K562 (cell line): ENCODE data around the gene PSMA1. TPM values are rescaled to one million over a fixed set of nuclear protein-coding genes. Genes with fewer than 3 reads are reported as not detected.

Experiments used
- ATAC-seq: fragments of 200-7000 bp; cut with Tn5 transposase; 3 replicates; pipeline ENCODE4 v1.9.1; 2020; ENCODE audit warnings: moderate library complexity
- Bru-seq: library from RNA; stranded (reverse); fragments of 400-500 nt; gene quantifications from one replicate; lab custom pipeline; 2021; lab: Mats Ljungman, UMichigan
- BruChase-seq, 2 experiments: library from RNA; stranded (reverse); fragments of 400-500 nt; gene quantifications; one replicate each; lab custom pipeline; 2021; lab: Mats Ljungman, UMichigan
- BruUV-seq: library from RNA; stranded (reverse); fragments of 400-500 nt; replicated peaks from 2 replicates; lab custom pipeline; 2021; lab: Mats Ljungman, UMichigan
- CTCF ChIA-PET: fragments of 300-600 bp; formaldehyde crosslinking; extraction: SDS; loops from one replicate; lab custom pipeline; 2021; ENCODE audit warnings: low intra/inter-chr PET ratio; lab: Yijun Ruan, JAX
- POLR2A ChIA-PET: fragments of 300-600, 350-650 bp; sonication (Branson Sonifier 250); formaldehyde crosslinking; extraction: SDS; loops from one replicate; lab custom pipeline; 2021; ENCODE audit warnings: antibody characterized with exemption, inconsistent platforms; lab: Yijun Ruan, JAX
- DNase-seq, 4 experiments: peaks; one replicate each; pipeline versions ENCODE4 v3.0.0 to v3.0.0-alpha.2; 2011 to 2018; ENCODE audit warnings: low spot score in 3 of 4, mixed read lengths in 3 of 4; ENCODE audit errors: extremely low read depth in 1 of 4
- FAIRE-seq: peaks from 2 replicates; lab custom pipeline; 2011; peaks lifted over from hg19 to GRCh38; lab: Jason Lieb, UNC
- H2AFZ ChIP-seq: 2 replicates; pipeline ENCODE4 v1.6.0; 2011; ENCODE audit warnings: low read depth, low read length, control low read depth, inconsistent platforms
- H3K27ac ChIP-seq: fragments of 200-600 bp; 3 replicates; pipeline ENCODE4 v1.8.0; 2011; ENCODE audit warnings: low read depth, mild to moderate bottlenecking, control low read depth, inconsistent platforms, low read length, moderate library complexity, mixed read lengths; ENCODE audit errors: extremely low read depth
- H3K27me3 ChIP-seq, 2 experiments: fragments of 300-600 bp in 1 of 2; 2 replicates in 1 of 2; 3 replicates in 1 of 2; pipeline versions ENCODE4 v1.6.0 to v1.8.0; 2011; ENCODE audit warnings: inconsistent platforms in 2 of 2, low read length in 2 of 2, mild to moderate bottlenecking in 1 of 2, mixed read lengths in 1 of 2, moderate library complexity in 1 of 2; ENCODE audit not compliant: control insufficient read depth in 2 of 2, insufficient read depth in 2 of 2
- H3K36me3 ChIP-seq: fragments of 300-600 bp; 3 replicates; pipeline ENCODE4 v1.8.0; 2011; ENCODE audit warnings: mild to moderate bottlenecking, low read length, inconsistent platforms; ENCODE audit not compliant: control insufficient read depth, insufficient read depth
- H3K4me1 ChIP-seq, 2 experiments: fragments of 200-600 bp in 1 of 2; replicated peaks in 1 of 2; 2 replicates in 1 of 2; 3 replicates in 1 of 2; pipeline versions ENCODE4 v1.5.1 to v1.8.0; 2011; ENCODE audit warnings: inconsistent platforms in 2 of 2, low read length in 2 of 2, mild to moderate bottlenecking in 1 of 2, mixed read lengths in 1 of 2, moderate library complexity in 1 of 2; ENCODE audit not compliant: control insufficient read depth in 2 of 2, insufficient read depth in 2 of 2
- H3K4me2 ChIP-seq: 2 replicates; pipeline ENCODE4 v1.6.1; 2011; ENCODE audit warnings: low read length, control low read depth, inconsistent platforms, mixed read lengths; ENCODE audit not compliant: insufficient read depth
- H3K4me3 ChIP-seq: fragments of 200-600 bp; sonication (generic), shearing (Covaris generic); 2 replicates; pipeline ENCODE4 v1.5.1; 2016; ENCODE audit warnings: control low read depth, inconsistent platforms
- H3K79me2 ChIP-seq: fragments of 200-600 bp; 3 replicates; pipeline ENCODE4 v1.8.0; 2011; ENCODE audit warnings: low read length, inconsistent platforms; ENCODE audit not compliant: control insufficient read depth, insufficient read depth
- H3K9ac ChIP-seq, 2 experiments: 2 replicates each; pipeline versions ENCODE4 v1.6.0 to v1.6.1; 2011; ENCODE audit warnings: low read depth in 2 of 2, low read length in 2 of 2, control low read depth in 1 of 2, inconsistent platforms in 1 of 2, mild to moderate bottlenecking in 1 of 2, mixed read lengths in 1 of 2; ENCODE audit not compliant: insufficient read depth in 1 of 2
- H3K9me1 ChIP-seq: one replicate; pipeline ENCODE4 v1.6.0; 2011; ENCODE audit warnings: inconsistent platforms, mild to moderate bottlenecking, low read length, moderate library complexity; ENCODE audit not compliant: control insufficient read depth, insufficient read depth
- H3K9me3 ChIP-seq: replicated peaks from 2 replicates; pipeline ENCODE4 v1.5.1; 2011; ENCODE audit warnings: low read depth, low read length, inconsistent platforms; ENCODE audit not compliant: control insufficient read depth, insufficient read depth
- H4K20me1 ChIP-seq: replicated peaks from 2 replicates; pipeline ENCODE4 v1.6.1; 2011; ENCODE audit warnings: low read length, inconsistent platforms, mixed read lengths; ENCODE audit not compliant: control insufficient read depth, insufficient read depth
- HDAC8 ChIP-seq: fragments of 450-650 bp; IDR thresholded peaks from 2 replicates; pipeline ENCODE4 v1.6.1; 2016; ENCODE audit warnings: mild to moderate bottlenecking, missing genetic modification characterization, moderate library complexity, missing compliant biosample characterization
- LEF1 ChIP-seq: fragments of 450-650 bp; IDR thresholded peaks from 2 replicates; pipeline ENCODE4 v1.6.1; 2016; ENCODE audit warnings: mild to moderate bottlenecking
- MYBL2 ChIP-seq, 2 experiments: fragments of 450-650 bp in 1 of 2; sonication (generic) in 1 of 2; formaldehyde crosslinking in 1 of 2; IDR thresholded peaks; 2 replicates each; pipeline versions ENCODE4 v1.6.1 to v1.8.1; 2017 to 2022; ENCODE audit warnings: borderline replicate concordance in 1 of 2, inconsistent platforms in 1 of 2, low read depth in 1 of 2, mild to moderate bottlenecking in 1 of 2, missing genetic modification reagents in 1 of 2, moderate library complexity in 1 of 2
- SIX5 ChIP-seq, 2 experiments: IDR thresholded peaks; 2 replicates each; pipeline ENCODE4 v1.6.1; 2011; ENCODE audit warnings: low read length in 2 of 2, borderline replicate concordance in 1 of 2, low read depth in 1 of 2, mild to moderate bottlenecking in 1 of 2, moderate library complexity in 1 of 2; ENCODE audit not compliant: insufficient read depth in 1 of 2
- TFE3 ChIP-seq: fragments of 450-650 bp; formaldehyde crosslinking; IDR thresholded peaks from 2 replicates; pipeline ENCODE4 v1.4.0; 2020; ENCODE audit warnings: mild to moderate bottlenecking, mixed read lengths
- ZNF717 ChIP-seq: fragments of 250-450 bp; sonication (Bioruptor Pico); IDR thresholded peaks from 2 replicates; pipeline ENCODE4 v1.5.0; 2021
- WGBS: fragments of 100-300 bp; shearing (Covaris generic); methylation state at CpG from one replicate; pipeline ENCODE4 v1.1.6; 2016; ENCODE audit warnings: low coverage, mixed read lengths; ENCODE audit not compliant: insufficient coverage; ENCODE audit errors: missing lambda C conversion rate; 5-methylcytosine and 5-hydroxymethylcytosine counted together
- in situ Hi-C: fragments of 300-500 bp; cut with MboI; formaldehyde crosslinking; loops from 4 replicates; pipeline ENCODE4 v1.15.0; 2018; ENCODE audit warnings: inconsistent platforms, mixed read lengths
- intact Hi-C: fragments of 100-400 bp; cut with micrococcal nuclease; formaldehyde crosslinking; loops from 2 replicates; pipeline ENCODE4 v1.14.2; 2022
- long read RNA-seq, 3 experiments: library from polyadenylated mRNA in 2 of 3; library from RNA in 1 of 3; unstranded in 2 of 3; stranded (forward) in 1 of 3; transcript quantifications; one replicate each; pipeline ENCODE4 v2.0.0, GENCODE V29; 2019 to 2022
- polyA minus RNA-seq, 3 experiments: library from RNA; depleted of rRNA, polyadenylated mRNA; stranded (reverse); fragments of >200 nt; gene quantifications; 2 replicates each; pipeline ENCODE4 v1.2.3, GENCODE V29; 2011
- polyA plus RNA-seq, 8 experiments: library from polyadenylated mRNA; depleted of rRNA in 4 of 8; stranded (reverse) in 5 of 8; unstranded in 3 of 8; fragments of >200 nt; fragmentation: Nextera tagmentation in 2 of 8; fragmentation: Illumina TruSeq in 1 of 8; extraction: Ambion mirVana in 2 of 8; extraction: Trizol in 1 of 8; gene quantifications; 2 replicates each; pipeline versions ENCODE4 v1.2.1 to v1.2.3, GENCODE V29; 2011 to 2014; ENCODE audit warnings: inconsistent platforms in 1 of 8, missing spikeins in 1 of 8
- total RNA-seq, 7 experiments: library from RNA; depleted of rRNA in 6 of 7; stranded (reverse); fragments of >200 nt in 6 of 7; fragmentation: Illumina TruSeq in 2 of 7; extraction: Trizol in 2 of 7; gene quantifications; 2 replicates each; pipeline versions ENCODE4 v1.2.1 to v1.2.3, GENCODE V29; 2011 to 2021; ENCODE audit warnings: low replicate concordance in 1 of 7
- TF ChIP-seq, protein P1 (sequence below): fragments of 450-650 bp; IDR thresholded peaks from 2 replicates; pipeline ENCODE4 v1.6.1; 2016; ENCODE audit warnings: borderline replicate concordance

Gene PSMA1
- 169 and 321 TPM in 2 replicates for total RNA-seq (2011; cell fraction: chromatin; rRNA removed; ENCODE audit: low replicate concordance)
- total RNA-seq (2011; cell fraction: nucleolus; rRNA removed), result 117 and 149 TPM in 2 replicates
- total RNA-seq (2011; cell fraction: nucleoplasm; rRNA removed), result 172 and 211 TPM in 2 replicates
- total RNA-seq (2014; rRNA removed) (281 and 317 TPM in 2 replicates), total RNA-seq (2014; rRNA removed; fragmentation: Illumina TruSeq; extraction: Trizol) (424 and 473 TPM in 2 replicates), total RNA-seq (2015; rRNA removed; fragmentation: Illumina TruSeq; extraction: Trizol) (379 and 441 TPM in 2 replicates), total RNA-seq (2021) (284 and 295 TPM in 2 replicates), polyA plus RNA-seq (2011; rRNA removed) (374 and 470 TPM in 2 replicates), polyA plus RNA-seq (2014; fragmentation: Illumina TruSeq; extraction: Trizol) (254 and 283 TPM in 2 replicates), polyA plus RNA-seq (2014; fragmentation: Nextera tagmentation; extraction: Ambion mirVana) (1,000 to 10,000 TPM in 1 of 2 experiments, 100 to 1,000 TPM in 1; 820 to 1,007 TPM), polyA plus RNA-seq (2014; rRNA removed) (336 and 338 TPM in 2 replicates), polyA minus RNA-seq (2011; rRNA and poly(A)+ RNA removed) (379 and 387 TPM in 2 replicates), Bru-seq, nascent RNA (percentile 82 among the genes with signal in this experiment), BruChase-seq, experiment 1, labeled RNA remaining after a 2-hour chase (percentile 80 among the genes with signal in this experiment), BruChase-seq, experiment 2, labeled RNA remaining after a 6-hour chase (percentile 78 among the genes with signal in this experiment)
- 169 and 312 TPM in 2 replicates for polyA plus RNA-seq (2011; cell fraction: cytosol; rRNA removed)
- polyA plus RNA-seq (2011; cell fraction: nucleus; rRNA removed), result 253 and 345 TPM in 2 replicates
- polyA plus RNA-seq (2012), result 377 and 384 TPM in 2 replicates
- 127 and 156 TPM in 2 replicates for polyA minus RNA-seq (2011; cell fraction: cytosol; rRNA and poly(A)+ RNA removed)
- 110 and 145 TPM in 2 replicates for polyA minus RNA-seq (2011; cell fraction: nucleus; rRNA and poly(A)+ RNA removed)
- long read RNA-seq, experiment 1, transcript PSMA1-203 (3 exons, 646 nt), result minor isoform, 5 of 801 reads
- long read RNA-seq, experiment 1, transcript PSMA1-201 (10 exons, 1,505 nt), result major isoform, 405 of 801 reads
- long read RNA-seq, experiment 1, transcript PSMA1-202 (11 exons, 1,266 nt), result minor isoform, 14 of 801 reads
- long read RNA-seq, experiment 1, transcript PSMA1-209 (10 exons, 1,527 nt), result minor isoform, 21 of 801 reads
- long read RNA-seq, experiment 1, partial matches to known transcripts, result 73 of 801 reads
- long read RNA-seq, experiment 1, other reads (novel, unspliced or antisense), result 283 of 801 reads
- long read RNA-seq, experiment 2, transcript PSMA1-203 (3 exons, 646 nt), result minor isoform, 5 of 289 reads
- long read RNA-seq, experiment 2, transcript PSMA1-209 (10 exons, 1,527 nt), result minor isoform, 6 of 289 reads
- long read RNA-seq, experiment 2, transcript PSMA1-201 (10 exons, 1,505 nt), result major isoform, 160 of 289 reads
- long read RNA-seq, experiment 2, partial matches to known transcripts, result 20 of 289 reads
- long read RNA-seq, experiment 2, other reads (novel, unspliced or antisense), result 94 of 289 reads
- long read RNA-seq, experiment 3, transcript PSMA1-202 (11 exons, 1,266 nt), result minor isoform, 6 of 678 reads
- long read RNA-seq, experiment 3, transcript PSMA1-201 (10 exons, 1,505 nt), result major isoform, 539 of 678 reads
- long read RNA-seq, experiment 3, transcript PSMA1-209 (10 exons, 1,527 nt), result minor isoform, 16 of 678 reads
- long read RNA-seq, experiment 3, partial matches to known transcripts, result 27 of 678 reads
- long read RNA-seq, experiment 3, other reads (novel, unspliced or antisense), result 87 of 678 reads

DNA sequence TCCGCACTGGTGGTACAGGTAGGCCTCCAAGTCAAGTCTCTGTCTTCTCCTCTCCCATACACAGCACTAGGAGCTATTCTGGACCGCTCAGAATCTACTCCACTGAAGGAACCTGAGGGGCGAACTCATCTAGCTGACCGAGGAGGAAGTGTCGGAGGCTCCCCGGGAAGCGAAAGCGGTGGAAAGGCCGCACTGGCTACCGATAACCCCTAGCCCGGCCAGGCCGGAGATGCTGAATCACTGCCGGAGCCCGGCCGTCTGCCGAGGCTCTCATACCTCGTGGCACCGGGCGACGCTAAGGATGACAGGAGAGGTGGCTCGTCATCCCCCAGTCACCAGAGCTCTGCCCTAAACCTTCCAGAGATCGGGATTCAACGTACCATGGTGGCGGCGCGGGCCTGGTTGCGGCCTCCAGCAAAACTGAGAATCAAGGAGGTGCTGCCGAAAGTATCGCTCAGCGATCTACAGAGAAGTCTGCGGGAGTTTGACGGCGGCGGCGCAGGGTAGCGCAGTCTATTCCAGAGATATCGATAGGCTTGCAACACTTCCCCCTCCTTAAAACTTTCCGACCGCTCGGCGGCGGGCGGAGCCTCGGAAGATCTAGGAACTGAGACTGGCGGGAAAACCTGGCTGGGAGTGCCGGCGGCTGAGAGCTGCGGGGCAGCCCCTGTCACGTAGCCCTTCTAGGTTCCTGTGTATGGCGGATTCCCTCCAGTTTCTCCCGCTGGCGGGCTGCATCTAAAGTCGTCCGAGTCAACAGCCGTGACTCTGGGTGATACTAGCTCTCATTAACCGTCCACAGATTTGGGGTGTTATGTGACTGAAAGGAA, at the start of gene PSMA1:
TSS of gene PSMA1 (minus strand) at position 470 of the 830 bp plus-strand sequence. CDS start at position 383, 87 bp downstream.
- BruUV-seq, result TSS peak; percentile 55
- TF ChIP-seq SIX5 (IDR thresholded peaks at IDR 0.05; ENCODE audit: borderline replicate concordance in 1 of 2, insufficient read depth in 1 of 2, low read depth in 1 of 2, low read length in 2 of 2) (peak in 1 of 2 experiments; percentile 31; a peak in 1 of 4 replicates), LEF1 (no peak), ZNF717 (CRISPR knock-in tag) (no peak), TFE3 (CRISPR knock-in tag) (no peak), HDAC8 (tag) (0 out of 2 replicates have a peak, but pooled peaks have one; percentile 41), MYBL2 (IDR thresholded peaks at IDR 0.05; ENCODE audit: low read depth) (no peak), MYBL2 (CRISPR knock-in tag; IDR thresholded peaks at IDR 0.05; ENCODE audit: borderline replicate concordance) (no peak)
- TF ChIP-seq, protein P1, sequence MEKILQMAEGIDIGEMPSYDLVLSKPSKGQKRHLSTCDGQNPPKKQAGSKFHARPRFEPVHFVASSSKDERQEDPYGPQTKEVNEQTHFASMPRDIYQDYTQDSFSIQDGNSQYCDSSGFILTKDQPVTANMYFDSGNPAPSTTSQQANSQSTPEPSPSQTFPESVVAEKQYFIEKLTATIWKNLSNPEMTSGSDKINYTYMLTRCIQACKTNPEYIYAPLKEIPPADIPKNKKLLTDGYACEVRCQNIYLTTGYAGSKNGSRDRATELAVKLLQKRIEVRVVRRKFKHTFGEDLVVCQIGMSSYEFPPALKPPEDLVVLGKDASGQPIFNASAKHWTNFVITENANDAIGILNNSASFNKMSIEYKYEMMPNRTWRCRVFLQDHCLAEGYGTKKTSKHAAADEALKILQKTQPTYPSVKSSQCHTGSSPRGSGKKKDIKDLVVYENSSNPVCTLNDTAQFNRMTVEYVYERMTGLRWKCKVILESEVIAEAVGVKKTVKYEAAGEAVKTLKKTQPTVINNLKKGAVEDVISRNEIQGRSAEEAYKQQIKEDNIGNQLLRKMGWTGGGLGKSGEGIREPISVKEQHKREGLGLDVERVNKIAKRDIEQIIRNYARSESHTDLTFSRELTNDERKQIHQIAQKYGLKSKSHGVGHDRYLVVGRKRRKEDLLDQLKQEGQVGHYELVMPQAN, result peak; percentile 95; the same call in 1 of the 2 replicates

More for the DNA sequence above, at the start of gene PSMA1:
- Histone ChIP-seq H3K9me1 (no peaks in the 10 kb centered on the region), H3K36me3 (peaks cover 43% of the 10 kb centered on the region), H3K4me2 (peak within 1 kb of the TSS; percentile 99), H3K4me3 (peak within 1 kb of the TSS; percentile 92), H3K9ac (peak within 1 kb of the TSS; percentile 94 to 97), H2AFZ (peak within 1 kb of the TSS; percentile 92), H3K9me3 (no peaks in the 10 kb centered on the region), H3K79me2 (peaks cover 48% of the 10 kb centered on the region), H3K27me3 (no peaks in the 10 kb centered on the region), H4K20me1 (0 out of 2 replicates have a peak, but pooled peaks cover 4% of the 10 kb centered on the region), H3K4me1 (peaks cover 6 to 8% of the 10 kb centered on the region in 2 experiments; a peak in 3 of 5 replicates), H3K27ac (peak within 1 kb of the TSS; percentile 99)
- WGBS, result under 1% methylated on average over 55 of the region's 56 CpGs
- ChIA-PET CTCF (no interaction called here), POLR2A (interaction anchor here (0.6 to 2.2 kb wide), 19 partner anchors 10 to 388 kb away, joined by 3 to 10 read pairs (median 4); partner anchors contain the start of genes COPB1, CYP2R1 and PDE3B)
- intact Hi-C loops (loop anchor here (5.0 kb wide), 3 partner anchors 122 to 372 kb away; partner anchors contain the start of genes CYP2R1 and PDE3B), in situ Hi-C loops (loop anchor here (10.0 kb wide), 1 partner anchor 375 kb away; the partner anchor contains the start of gene CYP2R1)
- ATAC-seq (peak; percentile 94), FAIRE-seq (peak; percentile 85), DNase-seq (peak; percentile 82 to 98 (median 87))
